ENCODE measurements around the gene CARD14.
"Not testable (repeated sequence)": the region's sequence is repeated elsewhere in the genome, so short reads cannot be mapped to it uniquely, and the experiment has no call there.

Gene CARD14

GRCh38 chr17:80151333-80151732 lies 18.5 kb upstream of the CARD14 start:
- DNase-seq: no peak

GRCh38 chr17:80152081-80152702 lies 17.6 kb upstream of the CARD14 start:
- DNase-seq: no peak

- DNase-seq: no peak
These were observed 16.8 kb upstream of the CARD14 start for GRCh38 chr17:80153004-80153403.

- DNase-seq: no peak
These were observed 15.7 kb upstream of the CARD14 start for GRCh38 chr17:80154166-80154565.

- DNase-seq: not testable (repeated sequence)
These were observed 14.2 kb upstream of the CARD14 start for GRCh38 chr17:80155600-80155999.

- no peak for DNase-seq
These were observed 11.0 kb upstream of the CARD14 start for GRCh38 chr17:80158846-80159245.

- no peak for DNase-seq
These were observed 9.3 kb upstream of the CARD14 start for GRCh38 chr17:80160536-80160935.

GRCh38 chr17:80163336-80163735 lies 6.5 kb upstream of the CARD14 start:
- no peak for DNase-seq

GRCh38 chr17:80164185-80164584 lies 5.6 kb upstream of the CARD14 start:
- DNase-seq: no peak

GRCh38 chr17:80166446-80166845 lies 3.4 kb upstream of the CARD14 start:
- no peak for DNase-seq

GRCh38 chr17:80168371-80168770 lies 1.5 kb upstream of the CARD14 start:
- DNase-seq: no peak

- DNase-seq: no peak
These were observed 723 bp upstream of the CARD14 start for GRCh38 chr17:80169107-80169506.

- DNase-seq: no peak
These were observed 1.9 kb downstream of the CARD14 start for GRCh38 chr17:80171681-80172080.

- DNase-seq: no peak
These were observed 3.3 kb downstream of the CARD14 start for GRCh38 chr17:80173126-80173525.

GRCh38 chr17:80173916-80174315 lies 4.1 kb downstream of the CARD14 start:
- no peak for DNase-seq

GRCh38 chr17:80176757-80177156 lies 6.9 kb downstream of the CARD14 start:
- DNase-seq: no peak

- DNase-seq: no peak
These were observed 8.3 kb downstream of the CARD14 start for GRCh38 chr17:80177986-80178595.

- DNase-seq: no peak
These were observed 10.4 kb downstream of the CARD14 start for GRCh38 chr17:80180192-80180591.

GRCh38 chr17:80181431-80181830 lies 11.6 kb downstream of the CARD14 start:
- no peak for DNase-seq

GRCh38 chr17:80182118-80182844 lies 12.5 kb downstream of the CARD14 start:
- no peak for DNase-seq

GRCh38 chr17:80182845-80183223 lies 13.0 kb downstream of the CARD14 start:
- no peak for DNase-seq

- no peak for DNase-seq
These were observed 14.0 kb downstream of the CARD14 start for GRCh38 chr17:80183581-80184422.

GRCh38 chr17:80184423-80184714 lies 14.5 kb downstream of the CARD14 start:
- DNase-seq: no peak

- DNase-seq: no peak
These were observed 16.1 kb downstream of the CARD14 start for GRCh38 chr17:80185968-80186367.

All from activated CD4-positive, alpha-beta T cell treated with anti-CD3 and anti-CD28 coated beads, Interleukin-2, amount 50 U/mL, for 1 hour (primary cell).